BLaER1 treated with 17β-estradiol and CSF1 and Interleukin-3, amounts not matched to agents 10 nM and 100 nM (cell line): ENCODE results near the gene GATB.

Source experiments
- H3K27ac ChIP-seq, 11 experiments: shearing (Covaris generic); formaldehyde crosslinking; 2 replicates each; pipeline ENCODE4 v1.8.1; 2022
- H3K27me3 ChIP-seq, 11 experiments: shearing (Covaris generic); formaldehyde crosslinking; 2 replicates each; pipeline ENCODE4 v1.8.1; 2022
- H3K36me3 ChIP-seq, 11 experiments: shearing (Covaris generic); formaldehyde crosslinking; 2 replicates each; pipeline ENCODE4 v1.8.1; 2022
- H3K4me1 ChIP-seq, 10 experiments: shearing (Covaris generic); formaldehyde crosslinking; 2 replicates each; pipeline ENCODE4 v1.8.1; 2022
- H3K4me2 ChIP-seq, 11 experiments: shearing (Covaris generic); formaldehyde crosslinking; 2 replicates each; pipeline ENCODE4 v1.8.1; 2022
- H3K4me3 ChIP-seq, 10 experiments: shearing (Covaris generic); formaldehyde crosslinking; 2 replicates each; pipeline ENCODE4 v1.8.1; 2022
- H3K9ac ChIP-seq, 11 experiments: shearing (Covaris generic); formaldehyde crosslinking; 2 replicates each; pipeline ENCODE4 v1.8.1; 2022
- H3K9me3 ChIP-seq, 11 experiments: shearing (Covaris generic); formaldehyde crosslinking; replicated peaks in 1 of 11; 2 replicates each; pipeline ENCODE4 v1.8.1; 2022
- H4K20me1 ChIP-seq, 11 experiments: shearing (Covaris generic); formaldehyde crosslinking; 2 replicates each; pipeline ENCODE4 v1.8.1; 2022
- Cebpa-rat ChIP-seq, 11 experiments: shearing (Covaris generic); IDR thresholded peaks; 2 replicates each; pipeline ENCODE4 v1.8.1; 2022

GATB gene

DNA sequence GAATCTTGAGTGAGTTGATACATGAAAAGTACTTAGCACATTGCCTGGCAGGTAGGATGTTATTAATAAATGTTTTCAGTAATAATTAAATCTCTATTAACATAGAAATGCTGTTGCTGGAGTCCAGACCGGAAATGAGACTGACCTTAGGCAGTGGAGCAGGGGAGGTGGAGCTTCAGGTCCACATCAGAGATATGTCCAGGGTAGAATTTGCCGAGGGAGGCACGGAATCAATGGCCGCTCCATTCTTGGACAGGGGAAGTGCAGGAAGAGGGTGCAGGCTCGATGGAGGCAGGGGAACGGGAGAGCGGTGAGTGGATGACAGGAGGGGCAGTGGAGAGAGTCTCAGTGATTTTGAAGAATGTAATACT, 107.3 kb downstream of the GATB start:
- Histone ChIP-seq H3K4me2 (no peak overlapping the region), H3K9me3 (no peaks in the 10 kb centered on the region), H3K27ac (no peak overlapping the region), H3K9ac (no peak overlapping the region), H3K27me3 (no peaks in the 10 kb centered on the region), H3K4me3 (no peak overlapping the region), H3K4me1 (no peaks in the 10 kb centered on the region; a peak in 1 of 20 replicates), H4K20me1 (no peaks in the 10 kb centered on the region), H3K36me3 (no peaks in the 10 kb centered on the region)
- TF ChIP-seq Cebpa-rat (IDR thresholded peaks at IDR 0.05), result no peak

DNA sequence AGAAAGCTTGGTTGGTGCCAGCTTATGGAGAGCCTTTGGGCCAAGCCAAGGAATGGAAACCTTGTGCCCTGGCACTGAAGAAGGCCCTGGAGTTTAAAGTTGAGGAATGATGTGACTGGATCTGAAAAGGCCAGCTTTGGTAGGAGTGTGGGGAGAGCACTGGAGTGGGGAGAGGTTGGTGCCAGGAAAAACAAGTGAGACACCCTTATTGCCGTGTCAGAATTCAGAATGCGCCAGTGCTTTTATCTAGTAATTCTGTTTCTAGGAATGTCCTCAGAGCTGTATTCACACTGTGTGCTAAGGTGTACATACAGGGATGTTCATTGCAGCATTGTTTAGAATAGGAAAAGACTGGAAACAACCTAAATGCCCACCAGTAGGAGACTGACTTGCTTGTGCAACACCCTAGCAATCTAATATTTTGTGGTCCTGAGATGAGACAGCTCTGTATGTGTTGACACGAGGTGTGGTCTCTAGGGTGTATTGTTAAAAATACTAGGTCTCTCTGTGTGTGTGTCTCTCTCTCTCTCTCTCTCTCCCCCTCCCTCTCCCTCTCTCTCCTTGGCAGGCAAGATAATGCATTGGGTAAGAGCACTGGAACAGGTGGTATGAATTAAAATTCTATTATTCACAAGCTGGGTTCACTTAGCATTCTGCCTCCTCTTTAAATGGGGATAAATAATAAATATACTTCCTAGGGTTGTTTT, 107.8 kb downstream of the GATB start:
- Histone ChIP-seq H3K4me2 (no peak overlapping the region), H4K20me1 (no peaks in the 10 kb centered on the region), H3K27me3 (no peaks in the 10 kb centered on the region), H3K27ac (no peak overlapping the region), H3K9me3 (no peaks in the 10 kb centered on the region), H3K36me3 (no peaks in the 10 kb centered on the region), H3K4me3 (no peak overlapping the region), H3K4me1 (no peaks in the 10 kb centered on the region), H3K9ac (no peak overlapping the region)
- no peak for TF ChIP-seq Cebpa-rat (IDR thresholded peaks at IDR 0.05)

GRCh38 chr4:151651496-151651895, 109.3 kb downstream of the GATB start:
- H3K4me2 ChIP-seq, result no peak overlapping the region
- H3K9me3 ChIP-seq, result no peaks in the 10 kb centered on the region
- H3K36me3 ChIP-seq, result no peaks in the 10 kb centered on the region
- H3K4me1 ChIP-seq, result no peaks in the 10 kb centered on the region
- no peaks in the 10 kb centered on the region for H3K27me3 ChIP-seq
- no peak overlapping the region for H3K27ac ChIP-seq
- no peak overlapping the region for H3K4me3 ChIP-seq
- H4K20me1 ChIP-seq, result no peaks in the 10 kb centered on the region
- TF ChIP-seq Cebpa-rat (IDR thresholded peaks at IDR 0.05), result no peak
- no peak overlapping the region for H3K9ac ChIP-seq

- no peaks in the 10 kb centered on the region for H3K9me3 ChIP-seq
- no peak for TF ChIP-seq Cebpa-rat (IDR thresholded peaks at IDR 0.05)
These were observed 111.3 kb downstream of the GATB start for GRCh38 chr4:151649479-151649878.

DNA sequence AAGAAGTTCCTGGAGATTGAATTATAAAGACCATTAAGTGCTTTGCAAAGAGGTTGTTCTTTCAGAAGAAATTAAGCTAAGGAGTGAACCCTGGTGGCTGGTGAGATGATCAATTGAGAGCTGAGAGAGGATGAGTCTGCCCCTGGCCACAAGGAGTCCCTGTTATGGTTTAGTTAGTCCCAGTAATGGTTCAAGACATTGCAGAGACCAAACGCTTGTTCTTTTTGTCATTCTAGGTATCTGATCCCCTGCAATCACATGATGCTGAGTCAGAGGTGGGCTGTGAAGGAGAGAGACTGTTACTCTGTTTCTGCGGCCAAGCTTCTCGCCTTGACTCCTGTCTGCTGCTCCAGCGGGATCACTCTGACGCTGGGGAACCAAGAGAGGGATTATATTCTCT, 114.5 kb downstream of the GATB start:
- Histone ChIP-seq H3K27me3 (no peaks in the 10 kb centered on the region), H3K9ac (no peak overlapping the region), H3K36me3 (no peaks in the 10 kb centered on the region), H4K20me1 (no peaks in the 10 kb centered on the region), H3K9me3 (no peaks in the 10 kb centered on the region), H3K4me1 (no peaks in the 10 kb centered on the region; a peak in 1 of 20 replicates), H3K27ac (no peak overlapping the region), H3K4me3 (no peak overlapping the region), H3K4me2 (no peak overlapping the region)
- no peak for TF ChIP-seq Cebpa-rat (IDR thresholded peaks at IDR 0.05)

More at GRCh38 chr4:151649479-151649878, 111.3 kb downstream of the GATB start:
- Histone ChIP-seq H3K36me3 (no peaks in the 10 kb centered on the region), H3K9ac (no peak overlapping the region), H3K4me3 (no peak overlapping the region), H3K27me3 (no peaks in the 10 kb centered on the region), H3K4me2 (no peak overlapping the region), H3K27ac (no peak overlapping the region), H4K20me1 (no peaks in the 10 kb centered on the region), H3K4me1 (no peaks in the 10 kb centered on the region)

DNA sequence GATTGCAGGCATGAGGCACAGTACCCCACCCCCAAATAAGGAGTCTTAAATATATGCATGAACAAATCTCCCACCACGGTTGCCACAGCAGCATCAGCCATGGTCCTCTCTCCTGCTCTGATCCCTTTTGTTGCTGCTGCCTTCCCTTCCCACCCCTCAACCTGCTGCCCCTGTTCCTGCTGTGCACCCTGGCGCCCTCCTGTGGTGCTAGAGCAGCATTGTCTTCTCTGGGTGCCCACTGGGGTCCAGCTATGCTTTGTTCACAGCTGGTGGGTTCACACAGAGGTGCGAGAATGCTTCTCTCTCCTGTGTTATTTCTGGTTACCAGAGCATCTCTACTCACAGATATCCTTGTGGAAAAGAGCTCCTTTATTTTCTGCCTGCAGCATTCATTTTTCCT, 116.2 kb downstream of the GATB start:
- Histone ChIP-seq H3K9ac (no peak overlapping the region), H3K4me1 (no peaks in the 10 kb centered on the region; a peak in 1 of 20 replicates), H3K4me3 (no peak overlapping the region), H3K36me3 (no peaks in the 10 kb centered on the region), H3K9me3 (no peaks in the 10 kb centered on the region), H3K4me2 (no peak overlapping the region), H3K27ac (no peak overlapping the region), H3K27me3 (no peaks in the 10 kb centered on the region), H4K20me1 (no peaks in the 10 kb centered on the region)
- TF ChIP-seq Cebpa-rat (IDR thresholded peaks at IDR 0.05), result no peak

- Histone ChIP-seq H3K27me3 (no peaks in the 10 kb centered on the region), H3K36me3 (no peaks in the 10 kb centered on the region), H3K9me3 (no peaks in the 10 kb centered on the region), H3K4me3 (no peak overlapping the region), H3K4me2 (no peak overlapping the region), H4K20me1 (no peaks in the 10 kb centered on the region), H3K4me1 (no peaks in the 10 kb centered on the region; a peak in 1 of 20 replicates), H3K9ac (no peak overlapping the region), H3K27ac (no peak overlapping the region)
- no peak for TF ChIP-seq Cebpa-rat (IDR thresholded peaks at IDR 0.05)
These were observed 117.2 kb downstream of the GATB start for GRCh38 chr4:151643564-151643963.

- Histone ChIP-seq H3K4me3 (no peak overlapping the region), H3K36me3 (no peaks in the 10 kb centered on the region), H3K9me3 (no peaks in the 10 kb centered on the region), H3K9ac (no peak overlapping the region), H3K27me3 (no peaks in the 10 kb centered on the region), H4K20me1 (no peaks in the 10 kb centered on the region), H3K4me2 (no peak overlapping the region), H3K27ac (no peak overlapping the region; a peak in 1 of 22 replicates), H3K4me1 (no peaks in the 10 kb centered on the region; a peak in 1 of 20 replicates)
- TF ChIP-seq Cebpa-rat (IDR thresholded peaks at IDR 0.05), result no peak
These were observed 118.8 kb downstream of the GATB start for GRCh38 chr4:151641983-151642382.

DNA sequence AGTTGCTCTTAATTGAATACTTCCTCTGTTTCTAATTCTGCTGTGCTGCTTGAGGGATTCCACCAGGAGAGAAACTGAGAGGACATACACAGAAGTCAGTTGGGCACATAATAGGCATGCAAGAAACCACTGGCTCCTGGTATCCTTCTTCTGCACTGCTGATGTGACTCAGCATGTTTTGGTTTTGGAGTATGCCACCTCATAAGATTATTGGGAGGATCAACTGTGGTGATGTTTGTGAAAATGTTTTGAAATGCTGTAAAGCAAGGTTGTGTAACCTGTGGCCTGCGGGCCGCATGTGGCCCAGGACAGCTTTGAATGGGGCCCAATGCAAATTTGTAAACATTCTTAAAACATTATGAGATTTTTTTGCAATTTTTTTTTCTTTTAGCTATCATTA, 119.6 kb downstream of the GATB start:
- no peaks in the 10 kb centered on the region; a peak in 1 of 20 replicates for H3K4me1 ChIP-seq
- TF ChIP-seq Cebpa-rat (IDR thresholded peaks at IDR 0.05), result no peak
- no peaks in the 10 kb centered on the region for H4K20me1 ChIP-seq
- peak overlapping the region in 2 of 11 experiments; percentile 23 to 31; a peak in 2 of 22 replicates for H3K27ac ChIP-seq
- H3K27me3 ChIP-seq, result no peaks in the 10 kb centered on the region
- no peaks in the 10 kb centered on the region for H3K36me3 ChIP-seq
- H3K9ac ChIP-seq, result no peak overlapping the region
- no peak overlapping the region for H3K4me3 ChIP-seq
- no peaks in the 10 kb centered on the region for H3K9me3 ChIP-seq
- peak overlapping the region in 3 of 11 experiments; percentile 14 to 28 (median 19); a peak in 2 of 22 replicates for H3K4me2 ChIP-seq

DNA sequence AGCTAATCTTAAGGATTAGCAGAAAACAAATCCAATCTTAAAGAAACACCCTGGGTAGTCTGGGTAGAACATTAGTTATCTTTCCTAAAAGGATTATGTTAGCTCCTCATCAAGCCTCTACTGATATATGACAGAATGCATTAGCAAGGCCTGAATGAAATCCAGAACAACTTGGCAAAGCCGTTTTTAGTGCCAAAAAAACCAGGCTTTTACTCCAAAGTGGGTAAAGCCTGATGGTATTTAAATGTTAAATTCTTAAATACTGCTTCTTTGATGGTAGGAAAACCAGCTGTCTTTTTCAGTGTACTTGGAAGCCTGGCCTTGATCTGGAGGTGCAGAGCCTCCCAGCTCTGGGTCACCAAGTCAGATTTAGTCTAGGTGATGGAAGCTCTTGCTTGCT, 120.4 kb downstream of the GATB start:
- H3K27me3 ChIP-seq, result no peaks in the 10 kb centered on the region
- no peak for TF ChIP-seq Cebpa-rat (IDR thresholded peaks at IDR 0.05)
- H3K27ac ChIP-seq, result peak overlapping the region in 1 of 11 experiments; percentile 23; a peak in 1 of 22 replicates
- H3K4me1 ChIP-seq, result no peaks in the 10 kb centered on the region; a peak in 1 of 20 replicates
- no peak overlapping the region for H3K9ac ChIP-seq
- no peak overlapping the region for H3K4me2 ChIP-seq
- H3K4me3 ChIP-seq, result no peak overlapping the region
- no peaks in the 10 kb centered on the region for H3K9me3 ChIP-seq
- H3K36me3 ChIP-seq, result no peaks in the 10 kb centered on the region
- H4K20me1 ChIP-seq, result no peaks in the 10 kb centered on the region
